Neural progenitor cell (in vitro differentiated cells): ENCODE data around the gene BMP5. TPM values are rescaled to one million over a fixed set of nuclear protein-coding genes. Genes with fewer than 3 reads are reported as not detected.

Experiments used
- DNase-seq: peaks from one replicate; pipeline ENCODE4 v3.0.0-alpha.2; 2016; ENCODE audit warnings: low spot score
- H2AFZ ChIP-seq: fragments of 200-600 bp; sonication (generic); replicated peaks from 2 replicates; pipeline ENCODE4 v1.6.1; 2016; ENCODE audit warnings: antibody characterized with exemption
- H3F3A ChIP-seq: fragments of 200-600 bp; sonication (generic); 2 replicates; pipeline ENCODE4 v1.6.1; 2016; ENCODE audit warnings: antibody characterized with exemption, low read depth
- H3K27ac ChIP-seq: fragments of 200-600 bp; sonication (generic); 2 replicates; pipeline ENCODE4 v1.5.1; 2016; ENCODE audit warnings: mild to moderate bottlenecking
- H3K27me3 ChIP-seq: fragments of 200-600 bp; sonication (generic); 2 replicates; pipeline ENCODE4 v1.6.1; 2016; ENCODE audit warnings: mild to moderate bottlenecking, moderate library complexity
- H3K36me3 ChIP-seq: fragments of 200-600 bp; sonication (generic); 2 replicates; pipeline ENCODE4 v1.5.1; 2016
- H3K4me1 ChIP-seq: fragments of 200-600 bp; sonication (generic); 2 replicates; pipeline ENCODE4 v1.6.1; 2016; ENCODE audit warnings: mixed run types
- H3K4me2 ChIP-seq: fragments of 200-600 bp; sonication (generic); 2 replicates; pipeline ENCODE4 v1.6.1; 2016
- H3K4me3 ChIP-seq: fragments of 200-600 bp; sonication (generic); 2 replicates; pipeline ENCODE4 v1.5.1; 2016
- H3K79me2 ChIP-seq: fragments of 200-600 bp; sonication (generic); 2 replicates; pipeline ENCODE4 v1.6.1; 2016; ENCODE audit warnings: low read depth
- H3K9ac ChIP-seq: fragments of 200-600 bp; sonication (generic); 2 replicates; pipeline ENCODE4 v1.6.1; 2016
- H3K9me3 ChIP-seq: fragments of 200-600 bp; sonication (generic); 2 replicates; pipeline ENCODE4 v1.5.1; 2016; ENCODE audit warnings: low read depth
- H4K20me1 ChIP-seq: fragments of 200-600 bp; sonication (generic); 2 replicates; pipeline ENCODE4 v1.6.1; 2016; ENCODE audit warnings: low read depth
- H3K27ac Mint-ChIP-seq: 3 replicates; pipeline ENCODE4 v1.8.0; 2021; ENCODE audit warnings: mixed read lengths
- H3K27me3 Mint-ChIP-seq: 2 replicates; pipeline ENCODE4 v1.8.0; 2022; ENCODE audit warnings: low read depth, mild to moderate bottlenecking, inconsistent platforms, moderate library complexity, mixed read lengths; ENCODE audit not compliant: insufficient read depth
- H3K36me3 Mint-ChIP-seq: 3 replicates; pipeline ENCODE4 v1.8.0; 2021; ENCODE audit warnings: mixed read lengths
- H3K4me1 Mint-ChIP-seq: 3 replicates; pipeline ENCODE4 v1.8.0; 2021; ENCODE audit warnings: mixed read lengths
- H3K4me3 Mint-ChIP-seq: 3 replicates; pipeline ENCODE4 v1.8.0; 2021; ENCODE audit warnings: mild to moderate bottlenecking, moderate library complexity, mixed read lengths
- H3K9me3 Mint-ChIP-seq: 3 replicates; pipeline ENCODE4 v1.8.0; 2020; ENCODE audit warnings: mixed read lengths
- CTCF ChIP-seq: fragments of 200-600 bp; sonication (generic); IDR thresholded peaks from 2 replicates; pipeline ENCODE4 v1.5.1; 2017; ENCODE audit warnings: antibody characterized with exemption, mild to moderate bottlenecking
- EZH2 ChIP-seq: fragments of 200-600 bp; sonication (generic); IDR thresholded peaks from 2 replicates; pipeline ENCODE4 v1.6.1; 2017; ENCODE audit warnings: antibody characterized with exemption, mild to moderate bottlenecking, moderate library complexity
- EZH2phosphoT487 ChIP-seq: fragments of 200-600 bp; sonication (generic); IDR thresholded peaks from 2 replicates; pipeline ENCODE4 v1.6.1; 2017; ENCODE audit warnings: antibody characterized with exemption
- total RNA-seq: library from RNA; depleted of rRNA; stranded (reverse); fragments of >200 nt; gene quantifications from 2 replicates; pipeline ENCODE4 v1.2.3, GENCODE V29; 2015; ENCODE audit warnings: low replicate concordance

Gene BMP5
- total RNA-seq, 1 donor from 2014 or later, result 1.5 TPM

- no peaks in the 10 kb centered on the region for H4K20me1 ChIP-seq
- no peak for DNase-seq
- TF ChIP-seq EZH2phosphoT487 (no peak), CTCF (no peak), EZH2 (no peak)
- peaks cover 13% of the 10 kb centered on the region for H3F3A ChIP-seq
- H3K9ac ChIP-seq, result no peak overlapping the region
- Mint-ChIP-seq H3K9me3 (no peaks in the 10 kb centered on the region), H3K36me3 (no peaks in the 10 kb centered on the region), H3K4me1 (peaks cover 29% of the 10 kb centered on the region), H3K4me3 (peak overlapping the region; percentile 81), H3K27me3 (no peaks in the 10 kb centered on the region), H3K27ac (peak overlapping the region; percentile 2)
- peaks cover 9% of the 10 kb centered on the region for H3K79me2 ChIP-seq
- H3K36me3 ChIP-seq, result no peaks in the 10 kb centered on the region
- H3K9me3 ChIP-seq, result no peaks in the 10 kb centered on the region
- H3K4me2 ChIP-seq, result peak overlapping the region; percentile 67
- no peak overlapping the region for H3K4me3 ChIP-seq
- no peaks in the 10 kb centered on the region for H3K27me3 ChIP-seq
- H2AFZ ChIP-seq, result no peak overlapping the region
- H3K27ac ChIP-seq, result no peak overlapping the region
- H3K4me1 ChIP-seq, result peaks cover 60% of the 10 kb centered on the region
Observed at GRCh38 chr6:55874316-55874715, 1.1 kb downstream of the BMP5 start.

- no peak overlapping the region for H2AFZ ChIP-seq
- Mint-ChIP-seq H3K9me3 (no peaks in the 10 kb centered on the region), H3K4me3 (peak overlapping the region; percentile 81), H3K36me3 (no peaks in the 10 kb centered on the region), H3K4me1 (peaks cover 40% of the 10 kb centered on the region), H3K27ac (no peak overlapping the region), H3K27me3 (no peaks in the 10 kb centered on the region)
- H3K4me3 ChIP-seq, result peak overlapping the region; percentile 22
- peaks cover 13% of the 10 kb centered on the region for H3F3A ChIP-seq
- no peaks in the 10 kb centered on the region for H3K36me3 ChIP-seq
- H3K27ac ChIP-seq, result no peak overlapping the region
- H3K4me1 ChIP-seq, result peaks cover 63% of the 10 kb centered on the region
- no peak for DNase-seq
- no peaks in the 10 kb centered on the region for H4K20me1 ChIP-seq
- TF ChIP-seq EZH2phosphoT487, result no peak
- TF ChIP-seq CTCF, result no peak
- no peak for TF ChIP-seq EZH2
- no peaks in the 10 kb centered on the region for H3K27me3 ChIP-seq
- H3K4me2 ChIP-seq, result peak overlapping the region; percentile 67
- no peaks in the 10 kb centered on the region for H3K9me3 ChIP-seq
- peaks cover 9% of the 10 kb centered on the region for H3K79me2 ChIP-seq
- H3K9ac ChIP-seq, result no peak overlapping the region
Observed at GRCh38 chr6:55872866-55873265, 2.5 kb downstream of the BMP5 start.

- no peak overlapping the region for H3K27ac ChIP-seq
- Mint-ChIP-seq H3K27me3 (no peaks in the 10 kb centered on the region), H3K4me1 (peaks cover 32% of the 10 kb centered on the region), H3K9me3 (no peaks in the 10 kb centered on the region), H3K27ac (no peak overlapping the region), H3K4me3 (no peak overlapping the region), H3K36me3 (no peaks in the 10 kb centered on the region)
- no peaks in the 10 kb centered on the region for H4K20me1 ChIP-seq
- no peak overlapping the region for H2AFZ ChIP-seq
- H3K4me2 ChIP-seq, result peak overlapping the region; percentile 14
- peaks cover 41% of the 10 kb centered on the region for H3K4me1 ChIP-seq
- no peaks in the 10 kb centered on the region for H3K9me3 ChIP-seq
- no peaks in the 10 kb centered on the region for H3K27me3 ChIP-seq
- H3F3A ChIP-seq, result peaks cover 12% of the 10 kb centered on the region
- no peak for TF ChIP-seq EZH2
- TF ChIP-seq CTCF, result no peak
- TF ChIP-seq EZH2phosphoT487, result no peak
- H3K36me3 ChIP-seq, result no peaks in the 10 kb centered on the region
- peaks cover 9% of the 10 kb centered on the region for H3K79me2 ChIP-seq
- H3K4me3 ChIP-seq, result no peak overlapping the region
- no peak for DNase-seq
- H3K9ac ChIP-seq, result no peak overlapping the region
Observed at GRCh38 chr6:55870181-55870813, 5.1 kb downstream of the BMP5 start.
